NCI-H187 (cell line): ENCODE data around the gene MIPEP.
"Not testable (repeated sequence)": the region's sequence is repeated elsewhere in the genome, so short reads cannot be mapped to it uniquely, and the experiment has no call there.

Source experiments
- DNase-seq, 2 experiments: peaks; one replicate each; lab custom pipeline; 2025; lab: John Stamatoyannopoulos, UW

Gene MIPEP

GRCh38 chr13:23776698-23777574 is 112.3 kb downstream of the MIPEP start:
- DNase-seq, result no peak

GRCh38 chr13:23772717-23773116 is 116.5 kb downstream of the MIPEP start:
- DNase-seq, result no peak

- no peak for DNase-seq
These were observed 117.2 kb downstream of the MIPEP start for GRCh38 chr13:23771956-23772355.

GRCh38 chr13:23771552-23771951 is 117.6 kb downstream of the MIPEP start:
- DNase-seq, result no peak

- no peak for DNase-seq
These were observed 118.2 kb downstream of the MIPEP start for GRCh38 chr13:23770973-23771372.

GRCh38 chr13:23770428-23770827 is 118.8 kb downstream of the MIPEP start:
- DNase-seq, result no peak

GRCh38 chr13:23769401-23769800 is 119.8 kb downstream of the MIPEP start:
- no peak for DNase-seq

- DNase-seq, result no peak
These were observed 121.4 kb downstream of the MIPEP start for GRCh38 chr13:23767838-23768237.

- no peak for DNase-seq
These were observed 122.3 kb downstream of the MIPEP start for GRCh38 chr13:23766939-23767338.

- no peak for DNase-seq
These were observed 122.9 kb downstream of the MIPEP start for GRCh38 chr13:23766283-23766682.

GRCh38 chr13:23765531-23765930 is 123.7 kb downstream of the MIPEP start:
- no peak for DNase-seq

GRCh38 chr13:23763318-23763717 is 125.9 kb downstream of the MIPEP start:
- no peak for DNase-seq

GRCh38 chr13:23761760-23762159 is 127.4 kb downstream of the MIPEP start:
- DNase-seq, result not testable (repeated sequence)

- no peak for DNase-seq
These were observed 129.2 kb downstream of the MIPEP start for GRCh38 chr13:23760000-23760399.

- DNase-seq, result no peak
These were observed 130.2 kb downstream of the MIPEP start for GRCh38 chr13:23758798-23759527.

GRCh38 chr13:23754997-23755396 is 134.2 kb downstream of the MIPEP start:
- no peak for DNase-seq

GRCh38 chr13:23754506-23754905 is 134.7 kb downstream of the MIPEP start:
- DNase-seq, result no peak

- DNase-seq, result no peak
These were observed 135.7 kb downstream of the MIPEP start for GRCh38 chr13:23753458-23753857.

GRCh38 chr13:23752111-23753001 is 136.8 kb downstream of the MIPEP start:
- DNase-seq, result no peak

GRCh38 chr13:23751195-23751594 is 138.0 kb downstream of the MIPEP start:
- no peak for DNase-seq

- DNase-seq, result no peak
These were observed 138.6 kb downstream of the MIPEP start for GRCh38 chr13:23750383-23751121.
